ENCODE measurements around the gene RHBDD2. TPM values are rescaled to one million over a fixed set of nuclear protein-coding genes. Genes with fewer than 3 reads are reported as not detected.

Gene RHBDD2
- total and polyA plus RNA-seq, 9 of the 15 experiments (the other 6 are each of a cell fraction or from before 2014, with no cell fraction given): 3.3 to 36.7 (median 17.9) TPM

DNA sequence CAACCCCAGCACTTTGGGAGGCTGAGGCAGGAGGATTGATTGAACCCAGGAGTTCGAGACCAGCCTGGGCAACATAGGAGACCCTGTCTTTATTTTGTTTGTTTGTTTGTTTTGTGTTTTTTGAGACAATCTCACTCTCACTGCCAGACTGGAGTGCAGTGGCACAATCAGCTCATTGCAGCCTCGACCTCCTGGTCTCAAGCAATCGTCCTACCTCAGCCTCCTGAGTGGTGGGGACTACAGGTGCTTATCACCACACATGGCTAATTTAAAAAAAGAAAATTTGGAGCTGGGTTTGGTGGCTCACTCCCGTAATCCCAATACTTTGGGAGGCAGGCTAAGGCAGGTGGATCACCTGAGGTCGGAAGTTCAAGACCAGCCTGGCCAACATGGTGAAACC lies 34.7 kb upstream of the RHBDD2 start:
- BruUV-seq (replicated peaks): no TSS peak
- FAIRE-seq (no peak), ATAC-seq (no peak), DNase-seq (ENCODE audit: extremely low read depth in 1 of 4, low spot score in 3 of 4) (no peak)
- Histone ChIP-seq H3K9ac (ENCODE audit: insufficient read depth in 1 of 2, low read depth in 2 of 2, low read length in 2 of 2) (no peak overlapping the region), H3K4me2 (ENCODE audit: insufficient read depth, low read length) (no peak overlapping the region), H3K9me1 (ENCODE audit: control insufficient read depth, insufficient read depth, low read length) (no peaks in the 10 kb centered on the region), H3K4me1 (replicated peaks in 1 of 2; ENCODE audit: control insufficient read depth in 2 of 2, insufficient read depth in 2 of 2, low read length in 2 of 2) (peaks cover 13 to 20% of the 10 kb centered on the region in 2 experiments), H4K20me1 (replicated peaks; ENCODE audit: control insufficient read depth, insufficient read depth, low read length) (no peaks in the 10 kb centered on the region), H3K4me3 (no peak overlapping the region), H3K27me3 (ENCODE audit: control insufficient read depth in 2 of 2, insufficient read depth in 2 of 2, low read length in 2 of 2) (no peaks in the 10 kb centered on the region), H3K79me2 (ENCODE audit: control insufficient read depth, insufficient read depth, low read length) (no peaks in the 10 kb centered on the region), H3K36me3 (ENCODE audit: control insufficient read depth, insufficient read depth, low read length) (no peaks in the 10 kb centered on the region), H2AFZ (ENCODE audit: low read depth, low read length) (no peak overlapping the region), H3K27ac (ENCODE audit: extremely low read depth, low read depth, low read length) (no peak overlapping the region), H3K9me3 (replicated peaks; ENCODE audit: control insufficient read depth, insufficient read depth, low read depth, low read length) (no peaks in the 10 kb centered on the region)
- POLR2A ChIA-PET: interaction anchor here (0.6 to 0.7 kb wide), 4 partner anchors 31 to 439 kb away, joined by 3 to 4 read pairs (median 3); no protein-coding TSS in a partner anchor
- 0 out of 2 replicates have a peak, but pooled peaks have one; percentile 21 for TF ChIP-seq TEAD4 (IDR thresholded peaks at IDR 0.05; ENCODE audit: low read length)
- no peak for TF ChIP-seq TEAD4 (CRISPR knock-in tag; IDR thresholded peaks at IDR 0.05; ENCODE audit: borderline replicate concordance)
- TF ChIP-seq TCF3 (CRISPR knock-in tag; IDR thresholded peaks at IDR 0.05): peak; percentile 54
- TF ChIP-seq TAL1 (IDR thresholded peaks at IDR 0.05): peak; percentile 35; the same call in 1 of the 2 replicates
- TF ChIP-seq, protein P1, sequence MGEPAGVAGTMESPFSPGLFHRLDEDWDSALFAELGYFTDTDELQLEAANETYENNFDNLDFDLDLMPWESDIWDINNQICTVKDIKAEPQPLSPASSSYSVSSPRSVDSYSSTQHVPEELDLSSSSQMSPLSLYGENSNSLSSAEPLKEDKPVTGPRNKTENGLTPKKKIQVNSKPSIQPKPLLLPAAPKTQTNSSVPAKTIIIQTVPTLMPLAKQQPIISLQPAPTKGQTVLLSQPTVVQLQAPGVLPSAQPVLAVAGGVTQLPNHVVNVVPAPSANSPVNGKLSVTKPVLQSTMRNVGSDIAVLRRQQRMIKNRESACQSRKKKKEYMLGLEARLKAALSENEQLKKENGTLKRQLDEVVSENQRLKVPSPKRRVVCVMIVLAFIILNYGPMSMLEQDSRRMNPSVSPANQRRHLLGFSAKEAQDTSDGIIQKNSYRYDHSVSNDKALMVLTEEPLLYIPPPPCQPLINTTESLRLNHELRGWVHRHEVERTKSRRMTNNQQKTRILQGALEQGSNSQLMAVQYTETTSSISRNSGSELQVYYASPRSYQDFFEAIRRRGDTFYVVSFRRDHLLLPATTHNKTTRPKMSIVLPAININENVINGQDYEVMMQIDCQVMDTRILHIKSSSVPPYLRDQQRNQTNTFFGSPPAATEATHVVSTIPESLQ (CRISPR knock-in tag; IDR thresholded peaks at IDR 0.05): no peak
- peak; percentile 57 for TF ChIP-seq CBFA2T2 (conservative IDR thresholded peaks at IDR 0.05)
- TF ChIP-seq CBFA2T3 (IDR thresholded peaks at IDR 0.05): peak; percentile 72
- TF ChIP-seq, protein P2, sequence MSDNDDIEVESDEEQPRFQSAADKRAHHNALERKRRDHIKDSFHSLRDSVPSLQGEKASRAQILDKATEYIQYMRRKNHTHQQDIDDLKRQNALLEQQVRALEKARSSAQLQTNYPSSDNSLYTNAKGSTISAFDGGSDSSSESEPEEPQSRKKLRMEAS (CRISPR knock-in tag; IDR thresholded peaks at IDR 0.05): 0 out of 2 replicates have a peak, but pooled peaks have one; percentile 18
- no peak for TF ChIP-seq BDP1 (IDR thresholded peaks at IDR 0.05; ENCODE audit: insufficient read depth, insufficient read length)
- TF ChIP-seq, protein P3, sequence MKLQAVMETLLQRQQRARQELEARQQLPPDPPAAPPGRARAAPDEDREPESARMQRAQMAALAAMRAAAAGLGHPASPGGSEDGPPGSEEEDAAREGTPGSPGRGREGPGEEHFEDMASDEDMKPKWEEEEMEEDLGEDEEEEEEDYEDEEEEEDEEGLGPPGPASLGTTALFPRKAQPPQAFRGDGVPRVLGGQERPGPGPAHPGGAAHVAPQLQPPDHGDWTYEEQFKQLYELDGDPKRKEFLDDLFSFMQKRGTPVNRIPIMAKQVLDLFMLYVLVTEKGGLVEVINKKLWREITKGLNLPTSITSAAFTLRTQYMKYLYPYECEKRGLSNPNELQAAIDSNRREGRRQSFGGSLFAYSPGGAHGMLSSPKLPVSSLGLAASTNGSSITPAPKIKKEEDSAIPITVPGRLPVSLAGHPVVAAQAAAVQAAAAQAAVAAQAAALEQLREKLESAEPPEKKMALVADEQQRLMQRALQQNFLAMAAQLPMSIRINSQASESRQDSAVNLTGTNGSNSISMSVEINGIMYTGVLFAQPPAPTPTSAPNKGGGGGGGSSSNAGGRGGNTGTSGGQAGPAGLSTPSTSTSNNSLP (IDR thresholded peaks at IDR 0.05; ENCODE audit: borderline replicate concordance, low read depth, low read length): no peak
- peak; percentile 29; the same call in 1 of the 2 replicates for TF ChIP-seq ARID1B (IDR thresholded peaks at IDR 0.05)
- intact Hi-C loops (cut with micrococcal nuclease): loop anchor here (5.0 kb wide), 1 partner anchor 72 kb away; the partner anchor contains the start of gene CCL26
- 47% methylated on average over 5 of the region's 5 CpGs for WGBS (ENCODE audit: insufficient coverage, low coverage, missing lambda C conversion rate)
- CTCF ChIA-PET (ENCODE audit: low intra/inter-chr PET ratio): no interaction called here
- in situ Hi-C loops (cut with MboI): no loop called here

Measured in K562 (cell line).